ENCODE data around the gene TRAM2. TPM values are rescaled to one million over a fixed set of nuclear protein-coding genes. Genes with fewer than 3 reads are reported as not detected.

Gene TRAM2
- total RNA-seq, 1 experiment from 2014 or later = 21.3 TPM

DNA sequence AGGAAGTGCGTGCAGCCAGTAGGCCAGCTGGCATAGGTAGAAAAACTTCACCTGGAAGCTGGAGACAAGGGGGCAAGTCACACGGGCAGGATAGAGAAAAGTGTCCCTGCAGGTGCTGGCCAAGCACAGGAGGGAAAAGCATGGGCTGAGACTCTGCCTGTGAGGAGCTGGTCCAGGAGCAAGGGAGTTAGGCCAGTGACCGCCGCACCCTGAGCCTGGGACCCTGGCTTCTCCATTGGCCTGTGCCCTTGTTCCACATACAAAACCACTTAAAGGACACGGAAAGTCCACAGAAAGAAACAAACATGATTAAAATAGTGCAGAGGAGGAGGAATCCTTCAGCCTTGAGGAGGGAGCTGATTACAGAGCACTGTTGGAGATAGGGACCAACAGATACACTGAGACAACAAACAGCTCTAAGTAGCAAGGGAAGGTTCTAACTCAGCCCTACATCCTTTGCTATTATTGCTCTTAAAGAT, 68.6 kb downstream of the TRAM2 start:
- POLR2A ChIA-PET = no interaction called here
- no TSS peak for BruUV-seq (replicated peaks)
- H3K9me3 ChIP-seq (ENCODE audit: control insufficient read depth in 1 of 2, insufficient read depth in 1 of 2, low read depth in 1 of 2, low read length in 2 of 2) = no peaks in the 10 kb centered on the region
- H2AFZ ChIP-seq (ENCODE audit: low read depth, low read length, poor library complexity, severe bottlenecking) = no peak overlapping the region
- no peak overlapping the region for H3K9ac ChIP-seq (ENCODE audit: low read length)
- RAD21 ChIA-PET (ENCODE audit: low non-redundant PET in 1 of 2, low total read pairs in 2 of 2, uncharacterized antibody in 2 of 2, unreplicated experiment in 2 of 2) = no interaction called here
- H3K36me3 ChIP-seq (ENCODE audit: control insufficient read depth in 1 of 2, insufficient read depth in 2 of 2, low read length in 2 of 2) = peaks cover 0 to 7% of the 10 kb centered on the region in 2 experiments; a peak in 1 of 4 replicates
- ATAC-seq (no peak), DNase-seq (ENCODE audit: low read depth, low spot score) (no peak)
- H3K27me3 ChIP-seq (ENCODE audit: insufficient read depth, low read length) = no peaks in the 10 kb centered on the region
- H3K4me2 ChIP-seq (ENCODE audit: low read length) = no peak overlapping the region
- H3K79me2 ChIP-seq (ENCODE audit: insufficient read depth, low read length) = no peaks in the 10 kb centered on the region
- H3K27ac ChIP-seq (ENCODE audit: low read depth, low read length) = no peak overlapping the region
- H3K9me2 ChIP-seq (ENCODE audit: insufficient read depth) = no peaks in the 10 kb centered on the region
- CTCF ChIA-PET = no interaction called here
- no peak overlapping the region for H3K4me3 ChIP-seq (replicated peaks in 1 of 2; ENCODE audit: low read depth in 1 of 2, low read length in 2 of 2)
- TF ChIP-seq TCF7L2 (IDR thresholded peaks at IDR 0.05; ENCODE audit: borderline replicate concordance, extremely low read depth, insufficient read depth, insufficient read length) (no peak), ATF3 (IDR thresholded peaks at IDR 0.05) (no peak), EZH2 (IDR thresholded peaks at IDR 0.05) (no peak), EZH2phosphoT487 (IDR thresholded peaks at IDR 0.05; ENCODE audit: borderline replicate concordance) (no peak), JUND (IDR thresholded peaks at IDR 0.05) (no peak), CEBPB (IDR thresholded peaks at IDR 0.05; ENCODE audit: low read depth) (no peak), ZBTB33 (IDR thresholded peaks at IDR 0.05; ENCODE audit: extremely low read depth, insufficient replicate concordance, low read length) (no peak), ELF1 (IDR thresholded peaks at IDR 0.05; ENCODE audit: borderline replicate concordance, low read depth) (no peak), CTCF (IDR thresholded peaks at IDR 0.05 in 2 of 3, conservative IDR thresholded peaks at IDR 0.05 in 1 of 3; ENCODE audit: borderline replicate concordance in 1 of 3, insufficient read depth in 1 of 3, low read depth in 2 of 3, low read length in 2 of 3) (no peak), POLR2A (IDR thresholded peaks at IDR 0.05; ENCODE audit: borderline replicate concordance, extremely low read depth, insufficient read depth, insufficient read length) (no peak)
- H3K4me1 ChIP-seq (ENCODE audit: control insufficient read depth in 1 of 2, insufficient read depth in 2 of 2, low read length in 2 of 2) = peaks cover 31 to 60% of the 10 kb centered on the region in 2 experiments
- intact Hi-C loops (cut with micrococcal nuclease) = no loop called here
- H4K20me1 ChIP-seq (ENCODE audit: insufficient read depth) = no peaks in the 10 kb centered on the region
